OCI-LY7 (cell line): ENCODE results near the gene MBD3. TPM values are rescaled to one million over a fixed set of nuclear protein-coding genes. Genes with fewer than 3 reads are reported as not detected.

Experiments
- BruUV-seq: library from RNA; stranded (reverse); fragments of 400-500 nt; replicated peaks from 2 replicates; lab custom pipeline; 2021; lab: Mats Ljungman, UMichigan
- CTCF ChIA-PET: fragments of 300-600 bp; sonication (Branson Sonifier 250); formaldehyde crosslinking; loops from one replicate; lab custom pipeline; 2022; ENCODE audit warnings: antibody characterized with exemption; ENCODE audit not compliant: unreplicated experiment; lab: Charles Lee
- POLR2A ChIA-PET: fragments of 300-600 bp; sonication (Branson Sonifier 250); formaldehyde crosslinking; loops from one replicate; lab custom pipeline; 2022; ENCODE audit warnings: antibody characterized with exemption; lab: Charles Lee
- DNase-seq: peaks from one replicate; pipeline ENCODE4 v3.0.0-alpha.2; 2015; ENCODE audit warnings: low spot score
- H2AFZ ChIP-seq: fragments of 200-600 bp; sonication (generic), shearing (Covaris generic); 2 replicates; pipeline ENCODE4 v1.6.1; 2014; ENCODE audit warnings: mild to moderate bottlenecking, antibody characterized with exemption, low read length, moderate library complexity
- H3K27ac ChIP-seq: fragments of 200-600 bp; sonication (generic); 2 replicates; pipeline ENCODE4 v1.5.1; 2014; ENCODE audit warnings: mixed run types, low read depth, mild to moderate bottlenecking, moderate library complexity, low read length, inconsistent platforms; ENCODE audit not compliant: poor library complexity, severe bottlenecking
- H3K36me3 ChIP-seq: fragments of 200-600 bp; sonication (generic); 2 replicates; pipeline ENCODE4 v1.6.1; 2014; ENCODE audit warnings: mild to moderate bottlenecking, antibody characterized with exemption, low read length, moderate library complexity, mixed read lengths; ENCODE audit not compliant: insufficient read depth
- H3K4me1 ChIP-seq: fragments of 200-600 bp; sonication (generic); 2 replicates; pipeline ENCODE4 v1.5.1; 2014; ENCODE audit warnings: mild to moderate bottlenecking, low read length; ENCODE audit not compliant: insufficient read depth, poor library complexity, severe bottlenecking
- H3K4me2 ChIP-seq: fragments of 200-600 bp; sonication (generic); 2 replicates; pipeline ENCODE4 v1.6.1; 2014; ENCODE audit warnings: mild to moderate bottlenecking, low read length
- H3K4me3 ChIP-seq: fragments of 200-600 bp; sonication (generic); 2 replicates; pipeline ENCODE4 v1.5.1; 2014; ENCODE audit warnings: mild to moderate bottlenecking, low read depth, low read length; ENCODE audit not compliant: poor library complexity, severe bottlenecking
- H3K79me2 ChIP-seq: fragments of 200-600 bp; sonication (generic); 2 replicates; pipeline ENCODE4 v1.6.1; 2016; ENCODE audit warnings: low read depth, mild to moderate bottlenecking, low read length, moderate library complexity, mixed read lengths; ENCODE audit not compliant: insufficient read depth
- H3K9me2 ChIP-seq: fragments of 200-600 bp; sonication (generic); 2 replicates; pipeline ENCODE4 v1.6.1; 2016; ENCODE audit warnings: mild to moderate bottlenecking, low read length, mixed read lengths; ENCODE audit not compliant: insufficient read depth
- H3K9me3 ChIP-seq: fragments of 200-600 bp; sonication (generic); 2 replicates; pipeline ENCODE4 v1.6.1; 2014; ENCODE audit warnings: mild to moderate bottlenecking, mixed run types, low read length, mixed read lengths
- H4K20me1 ChIP-seq: fragments of 200-600 bp; sonication (generic); 2 replicates; pipeline ENCODE4 v1.6.1; 2014; ENCODE audit warnings: mild to moderate bottlenecking, antibody characterized with exemption, low read length, moderate library complexity, mixed read lengths; ENCODE audit not compliant: insufficient read depth
- EZH2phosphoT487 ChIP-seq: fragments of 200-600 bp; sonication (generic); IDR thresholded peaks from 2 replicates; pipeline ENCODE4 v1.6.1; 2018; ENCODE audit warnings: low read depth, borderline replicate concordance, mild to moderate bottlenecking, mixed run types, antibody characterized with exemption, low read length, moderate library complexity, mixed read lengths
- intact Hi-C: fragments of 100-400 bp; cut with micrococcal nuclease; formaldehyde crosslinking; loops from one replicate; pipeline ENCODE4 v1.10.0; 2022; ENCODE audit not compliant: unreplicated experiment
- total RNA-seq, 2 experiments: library from RNA; depleted of rRNA in 1 of 2; stranded (reverse); fragments of >200 nt in 1 of 2; shearing (Covaris generic) in 1 of 2; gene quantifications; 2 replicates each; pipeline ENCODE4 v1.2.3, GENCODE V29; 2014 to 2022
- TF ChIP-seq, protein P1 (sequence below): fragments of 200-600 bp; sonication (generic); conservative IDR thresholded peaks from 2 replicates; pipeline ENCODE4 v1.5.1; 2014; ENCODE audit warnings: mild to moderate bottlenecking, antibody characterized with exemption, low read length, moderate library complexity, mixed read lengths

MBD3 gene
- total RNA-seq, 2 experiments from 2014 or later, result 168 to 172 TPM

- BruUV-seq, result no TSS peak
- no peaks in the 10 kb centered on the region for H3K9me2 ChIP-seq
- H3K79me2 ChIP-seq, result no peaks in the 10 kb centered on the region
- no peak overlapping the region for H3K4me3 ChIP-seq
- TF ChIP-seq, protein P1, sequence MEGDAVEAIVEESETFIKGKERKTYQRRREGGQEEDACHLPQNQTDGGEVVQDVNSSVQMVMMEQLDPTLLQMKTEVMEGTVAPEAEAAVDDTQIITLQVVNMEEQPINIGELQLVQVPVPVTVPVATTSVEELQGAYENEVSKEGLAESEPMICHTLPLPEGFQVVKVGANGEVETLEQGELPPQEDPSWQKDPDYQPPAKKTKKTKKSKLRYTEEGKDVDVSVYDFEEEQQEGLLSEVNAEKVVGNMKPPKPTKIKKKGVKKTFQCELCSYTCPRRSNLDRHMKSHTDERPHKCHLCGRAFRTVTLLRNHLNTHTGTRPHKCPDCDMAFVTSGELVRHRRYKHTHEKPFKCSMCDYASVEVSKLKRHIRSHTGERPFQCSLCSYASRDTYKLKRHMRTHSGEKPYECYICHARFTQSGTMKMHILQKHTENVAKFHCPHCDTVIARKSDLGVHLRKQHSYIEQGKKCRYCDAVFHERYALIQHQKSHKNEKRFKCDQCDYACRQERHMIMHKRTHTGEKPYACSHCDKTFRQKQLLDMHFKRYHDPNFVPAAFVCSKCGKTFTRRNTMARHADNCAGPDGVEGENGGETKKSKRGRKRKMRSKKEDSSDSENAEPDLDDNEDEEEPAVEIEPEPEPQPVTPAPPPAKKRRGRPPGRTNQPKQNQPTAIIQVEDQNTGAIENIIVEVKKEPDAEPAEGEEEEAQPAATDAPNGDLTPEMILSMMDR, result no peak
- no peak for TF ChIP-seq EZH2phosphoT487
- no peaks in the 10 kb centered on the region for H4K20me1 ChIP-seq
- intact Hi-C loops, result no loop called here
- CTCF ChIA-PET, result no interaction called here
- DNase-seq, result no peak
- H3K4me1 ChIP-seq, result no peaks in the 10 kb centered on the region
- no peak overlapping the region for H2AFZ ChIP-seq
- H3K9me3 ChIP-seq, result no peaks in the 10 kb centered on the region
- no peak overlapping the region for H3K27ac ChIP-seq
- POLR2A ChIA-PET, result interaction anchor here (0.6 kb wide), 1 partner anchor 182 kb away, joined by 3 read pairs; no protein-coding TSS in a partner anchor
- H3K36me3 ChIP-seq, result peaks cover 85% of the 10 kb centered on the region
- H3K4me2 ChIP-seq, result no peak overlapping the region
Observed at GRCh38 chr19:1579222-1579621, 13.4 kb downstream of the MBD3 start.

DNA sequence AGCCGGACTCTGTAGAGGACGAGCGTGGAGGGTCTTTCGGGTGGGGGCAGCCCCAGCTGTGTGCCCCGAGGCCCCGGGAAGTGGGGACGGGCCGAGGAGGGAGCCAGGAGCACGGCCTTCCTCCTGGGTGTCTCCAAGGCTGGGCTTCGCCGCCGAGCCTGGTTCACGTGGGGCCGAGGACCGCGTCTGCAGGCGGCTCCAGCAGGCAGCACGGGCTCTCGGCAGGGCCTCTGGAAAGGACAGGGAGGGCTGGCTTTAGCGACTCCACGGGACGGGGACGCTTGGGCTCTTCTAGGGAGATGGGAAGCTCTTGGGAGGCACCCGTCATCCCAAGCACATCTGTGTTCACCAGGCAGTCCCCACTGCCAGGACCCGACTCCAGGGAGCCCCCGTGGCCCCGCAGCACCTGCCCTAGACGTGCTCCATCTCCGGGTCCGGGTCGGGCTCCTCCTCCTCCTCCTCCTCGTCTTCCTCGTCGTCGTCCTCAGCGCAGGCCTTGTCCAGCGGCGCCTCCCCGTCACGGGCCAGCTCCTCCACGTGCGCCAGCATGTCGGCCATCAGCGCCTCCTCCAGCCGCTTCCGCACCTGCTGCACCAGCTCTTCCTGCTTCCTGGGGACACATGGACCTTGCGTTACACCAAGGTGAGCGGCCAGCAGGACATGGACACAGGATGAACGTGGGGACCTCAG lies 14.6 kb downstream of the MBD3 start:
- POLR2A ChIA-PET, result no interaction called here
- no peak for DNase-seq
- Histone ChIP-seq H3K9me3 (no peaks in the 10 kb centered on the region), H3K79me2 (no peaks in the 10 kb centered on the region), H2AFZ (no peak overlapping the region), H3K9me2 (no peaks in the 10 kb centered on the region), H3K36me3 (peaks cover 75% of the 10 kb centered on the region), H3K27ac (no peak overlapping the region), H4K20me1 (no peaks in the 10 kb centered on the region), H3K4me1 (no peaks in the 10 kb centered on the region), H3K4me3 (no peak overlapping the region), H3K4me2 (no peak overlapping the region)
- CTCF ChIA-PET, result no interaction called here
- intact Hi-C loops, result no loop called here
- TF ChIP-seq, protein P1, result no peak
- TF ChIP-seq EZH2phosphoT487, result no peak
- no TSS peak for BruUV-seq
